Left renal pelvis (tissue), 4 donors: ENCODE data around the gene ANAPC7. TPM values are rescaled to one million over a fixed set of nuclear protein-coding genes. Genes with fewer than 3 reads are reported as not detected.

Source experiments
- polyA plus RNA-seq, 4 donors: library from polyadenylated mRNA; unstranded; fragments of 120-200 nt; gene quantifications; one replicate each; pipeline ENCODE4 v1.2.1, GENCODE V29; 2013; ENCODE audit not compliant: insufficient read length in 4 of 4

The ANAPC7 gene
- polyA plus RNA-seq, 4 donors, result 57.5 to 92.4 (median 79.1) TPM

Other genes starting within 250 kb of the ANAPC7 start
- 100 to 1,000 TPM; 114 to 176 (median 150) TPM for gene ATP2A2, start 122.5 kb downstream of the ANAPC7 start, polyA plus RNA-seq
- 100 to 1,000 TPM; 174 to 312 (median 244) TPM for gene ARPC3, start 46.6 kb upstream of the ANAPC7 start, polyA plus RNA-seq
- gene GPN3, start 64.5 kb upstream of the ANAPC7 start, polyA plus RNA-seq, result 10 to 100 TPM; 29.3 to 43.3 (median 36.2) TPM
- 10 to 100 TPM; 16.4 to 23.2 (median 21.1) TPM for gene FAM216A, start 65.1 kb upstream of the ANAPC7 start, polyA plus RNA-seq
- gene VPS29, start 98.4 kb upstream of the ANAPC7 start, polyA plus RNA-seq, result 100 to 1,000 TPM; 123 to 155 (median 141) TPM
- gene RAD9B, start 98.6 kb upstream of the ANAPC7 start, polyA plus RNA-seq, result 1 to 10 TPM; 1.1 to 1.5 (median 1.3) TPM
- gene PPTC7, start 179.6 kb upstream of the ANAPC7 start, polyA plus RNA-seq, result 10 to 100 TPM; 18.3 to 23.1 (median 20.3) TPM
- gene TCTN1, start 210.4 kb upstream of the ANAPC7 start, polyA plus RNA-seq, result 100 to 1,000 TPM in 1 of 4 donors, 10 to 100 TPM in 3; 54.9 to 105 (median 81.8) TPM